T-cell (primary cell): ENCODE results near the gene EIF3L. TPM values are rescaled to one million over a fixed set of nuclear protein-coding genes. Genes with fewer than 3 reads are reported as not detected.

Experiments
- ATAC-seq, 4 experiments: fragments of 200-7000 bp in 3 of 4; fragments of 150-1000 bp in 1 of 4; cut with Tn5 transposase; replicated peaks in 1 of 4; 1 replicate in 3 of 4; 2 replicates in 1 of 4; pipeline ENCODE4 v1.10.0; 2021; ENCODE audit warnings: moderate library complexity in 3 of 4, mild to moderate bottlenecking in 2 of 4, moderate number of reproducible peaks in 1 of 4
- CTCF ChIA-PET, 2 donors: fragments of 300-600 bp; sonication (Branson Sonifier 250); formaldehyde crosslinking; loops; one replicate each; lab custom pipeline; 2022; ENCODE audit warnings: antibody characterized with exemption in 2 of 2; lab: Charles Lee
- POLR2A ChIA-PET, 2 donors: fragments of 300-600 bp; sonication (Branson Sonifier 250); formaldehyde crosslinking; loops; one replicate each; lab custom pipeline; 2022; ENCODE audit warnings: antibody characterized with exemption in 2 of 2; lab: Charles Lee
- DNase-seq, 35 experiments: peaks; one replicate each; pipeline versions ENCODE4 v3.0.0 to v3.0.0-alpha.2; 2013 to 2023
- H3K27ac ChIP-seq: one replicate; pipeline ENCODE4 v1.5.1; 2013; ENCODE audit warnings: low read length
- H3K27me3 ChIP-seq, 2 experiments: replicated peaks in 1 of 2; 1 replicate in 1 of 2; 2 replicates in 1 of 2; pipeline versions ENCODE4 v1.6.1 to v1.7.0; 2013; ENCODE audit warnings: low read length in 1 of 2, mixed read lengths in 1 of 2; ENCODE audit not compliant: control insufficient read depth in 2 of 2, insufficient read depth in 2 of 2; ENCODE audit errors: extremely low read depth in 1 of 2
- H3K36me3 ChIP-seq, 2 donors: 1 replicate in 1 of 2; 2 replicates in 1 of 2; pipeline versions ENCODE4 v1.6.1 to v1.7.0; 2013; ENCODE audit warnings: low read length in 1 of 2; ENCODE audit not compliant: control insufficient read depth in 2 of 2, insufficient read depth in 1 of 2; ENCODE audit errors: extremely low read depth in 1 of 2
- H3K4me1 ChIP-seq, 2 experiments: 1 replicate in 1 of 2; 2 replicates in 1 of 2; pipeline versions ENCODE4 v1.6.1 to v1.7.0; 2013; ENCODE audit warnings: low read length in 2 of 2, mixed read lengths in 1 of 2; ENCODE audit not compliant: insufficient read depth in 2 of 2, control insufficient read depth in 1 of 2; ENCODE audit errors: extremely low read depth in 1 of 2
- H3K4me3 ChIP-seq, 2 donors: 1 replicate in 1 of 2; 2 replicates in 1 of 2; pipeline versions ENCODE4 v1.5.1 to v1.7.0; 2013; ENCODE audit warnings: mild to moderate bottlenecking in 2 of 2, low read length in 1 of 2, moderate library complexity in 1 of 2; ENCODE audit not compliant: control insufficient read depth in 1 of 2; ENCODE audit errors: extremely low read depth in 1 of 2
- H3K9me3 ChIP-seq: 2 replicates; pipeline ENCODE4 v1.7.0; 2013
- H3K27ac Mint-ChIP-seq, 2 donors: one replicate each; pipeline ENCODE4 v1.8.0; 2020 to 2021; ENCODE audit warnings: mild to moderate bottlenecking in 2 of 2, mixed read lengths in 2 of 2
- H3K27me3 Mint-ChIP-seq, 2 donors: one replicate each; pipeline ENCODE4 v1.8.0; 2021 to 2022; ENCODE audit warnings: mixed read lengths in 2 of 2
- H3K36me3 Mint-ChIP-seq: one replicate; pipeline ENCODE4 v1.8.0; 2021; ENCODE audit warnings: mixed read lengths
- H3K4me1 Mint-ChIP-seq, 3 donors: one replicate each; pipeline ENCODE4 v1.8.0; 2020 to 2022; ENCODE audit warnings: mixed read lengths in 3 of 3, mild to moderate bottlenecking in 1 of 3
- H3K4me3 Mint-ChIP-seq, 3 donors: one replicate each; pipeline ENCODE4 v1.8.0; 2020 to 2022; ENCODE audit warnings: mild to moderate bottlenecking in 3 of 3, mixed read lengths in 3 of 3, moderate library complexity in 3 of 3
- H3K9me3 Mint-ChIP-seq, 3 donors: one replicate each; pipeline ENCODE4 v1.8.0; 2020 to 2022; ENCODE audit warnings: mixed read lengths in 3 of 3
- WGBS: methylation state at CpG from one replicate; pipeline ENCODE4 v1.1.5; 2013; ENCODE audit warnings: missing lambda C conversion rate; ENCODE audit not compliant: insufficient coverage; 5-methylcytosine and 5-hydroxymethylcytosine counted together
- total RNA-seq, 35 experiments: library from RNA in 6 of 35; stranded (reverse) in 6 of 35; fragments of 120-200 nt in 1 of 35; gene quantifications; one replicate each; pipeline versions ENCODE4 v1.2.1 to v1.2.4 and lab custom pipeline; 2013 to 2026

EIF3L gene
- total RNA-seq, 5 donors from 2014 or later (not counting 1 experiment from before 2014, with no cell fraction given) = 428 to 516 (median 483) TPM

DNA sequence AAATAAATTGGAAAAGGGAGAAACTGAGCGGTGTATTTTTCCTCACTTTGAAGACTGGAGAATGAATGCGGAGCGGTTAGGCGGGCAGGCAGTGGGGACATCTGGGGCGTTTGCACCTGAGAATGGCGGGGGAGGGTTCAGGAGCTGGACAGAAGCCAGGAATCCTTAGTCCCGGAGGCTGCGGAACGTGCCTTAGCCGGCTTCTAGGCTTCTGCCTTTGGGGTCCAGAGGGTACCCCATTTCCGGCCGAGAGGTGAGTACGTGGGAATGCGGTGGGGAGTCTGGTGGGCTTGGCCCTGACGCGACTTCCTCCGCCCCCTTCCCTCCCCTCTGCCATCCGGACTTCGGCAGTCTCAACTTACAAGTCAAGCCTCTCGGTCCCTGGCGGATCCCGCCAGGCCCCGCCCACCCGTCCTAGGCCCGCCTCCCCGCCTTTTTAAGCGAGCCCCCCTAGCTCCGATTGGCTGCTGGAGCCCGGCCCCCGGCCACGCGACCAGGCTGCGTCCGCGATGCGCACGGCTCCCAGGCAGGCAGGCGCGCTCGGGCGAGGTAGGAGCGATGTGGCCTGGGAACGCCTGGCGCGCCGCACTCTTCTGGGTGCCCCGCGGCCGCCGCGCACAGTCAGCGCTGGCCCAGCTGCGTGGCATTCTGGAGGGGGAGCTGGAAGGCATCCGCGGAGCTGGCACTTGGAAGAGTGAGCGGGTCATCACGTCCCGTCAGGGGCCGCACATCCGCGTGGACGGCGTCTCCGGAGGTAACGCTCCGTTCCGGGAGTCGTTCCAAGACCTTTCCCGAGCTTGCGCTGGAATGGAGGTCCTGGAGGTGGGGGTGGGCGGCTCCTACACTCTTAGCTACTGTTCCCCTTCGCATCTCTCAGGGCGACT is 41.6 kb upstream of the EIF3L start, which contains the start of gene GCAT:
Gene GCAT (plus strand): TSS at position 525 of the 884 bp plus-strand sequence. CDS start 34 bp downstream, at position 559.
- Mint-ChIP-seq H3K9me3 (no peaks in the 10 kb centered on the region), H3K27ac (no peak within 1 kb of the TSS), H3K4me3 (peak within 1 kb of the TSS; percentile 59 to 68 (median 60)), H3K4me1 (peaks cover 36 to 45% (median 40%) of the 10 kb centered on the region in 3 donors), H3K27me3 (peaks cover 12 to 62% of the 10 kb centered on the region in 2 donors), H3K36me3 (no peaks in the 10 kb centered on the region)
- Histone ChIP-seq H3K9me3 (no peaks in the 10 kb centered on the region), H3K27me3 (peaks cover 0 to 93% of the 10 kb centered on the region in 2 experiments), H3K4me1 (peaks cover 16 to 59% of the 10 kb centered on the region in 2 experiments), H3K4me3 (peak within 1 kb of the TSS; percentile 52 to 82), H3K36me3 (no peaks in the 10 kb centered on the region), H3K27ac (no peak within 1 kb of the TSS)
- ChIA-PET CTCF (interaction anchor here (0.6 to 1.5 kb wide), 5 partner anchors 9 to 1285 kb away, joined by 3 to 10 read pairs (median 6); no protein-coding TSS in a partner anchor), POLR2A (interaction anchor here (0.6 to 0.7 kb wide), 3 partner anchors 59 to 369 kb away, joined by 4 to 5 read pairs (median 5); no protein-coding TSS in a partner anchor)
- DNase-seq (peak; percentile 59 to 89 (median 72)), ATAC-seq (peak; percentile 91 to 95 (median 92))
- under 1% methylated on average over 52 of the region's 73 CpGs for WGBS

DNA sequence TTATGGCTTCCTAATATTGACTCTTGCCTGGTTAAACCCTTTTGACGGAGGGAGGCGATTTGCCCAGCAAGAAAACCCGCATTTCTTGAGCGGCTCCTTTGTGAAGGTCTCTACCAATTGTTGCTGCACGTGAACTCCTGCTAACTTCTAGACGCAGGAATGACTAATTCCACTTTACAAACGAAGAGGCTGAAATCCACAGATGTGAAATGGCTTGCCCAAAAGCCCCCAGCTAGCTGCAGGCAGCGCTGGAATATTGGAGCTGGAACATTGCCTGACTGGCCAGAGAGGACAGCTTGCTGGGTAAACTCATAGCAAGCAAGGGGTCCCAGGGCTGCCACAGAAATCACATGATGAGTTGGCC is 40.9 kb upstream of the EIF3L start:
- Mint-ChIP-seq H3K27me3 (peaks cover 6 to 58% of the 10 kb centered on the region in 2 donors), H3K27ac (no peak overlapping the region), H3K4me1 (peaks cover 31 to 39% (median 34%) of the 10 kb centered on the region in 3 donors), H3K4me3 (peak overlapping the region; percentile 59 to 68 (median 60)), H3K36me3 (no peaks in the 10 kb centered on the region), H3K9me3 (no peaks in the 10 kb centered on the region)
- WGBS = 13% methylated on average over 6 of the region's 8 CpGs
- ATAC-seq = no peak
- ChIA-PET POLR2A (interaction anchor here (0.6 kb wide), 2 partner anchors 58 to 368 kb away, joined by 5 read pairs; no protein-coding TSS in a partner anchor), CTCF (interaction anchor here (0.6 to 1.5 kb wide), 4 partner anchors 9 to 1286 kb away, joined by 3 to 6 read pairs (median 4); no protein-coding TSS in a partner anchor)
- Histone ChIP-seq H3K4me1 (peaks cover 11 to 53% of the 10 kb centered on the region in 2 experiments), H3K9me3 (no peaks in the 10 kb centered on the region), H3K36me3 (no peaks in the 10 kb centered on the region), H3K4me3 (peak overlapping the region; percentile 52 to 82), H3K27ac (no peak overlapping the region), H3K27me3 (peaks cover 0 to 93% of the 10 kb centered on the region in 2 experiments)
- DNase-seq = peak in 1 of 35 experiments; percentile 25

DNA sequence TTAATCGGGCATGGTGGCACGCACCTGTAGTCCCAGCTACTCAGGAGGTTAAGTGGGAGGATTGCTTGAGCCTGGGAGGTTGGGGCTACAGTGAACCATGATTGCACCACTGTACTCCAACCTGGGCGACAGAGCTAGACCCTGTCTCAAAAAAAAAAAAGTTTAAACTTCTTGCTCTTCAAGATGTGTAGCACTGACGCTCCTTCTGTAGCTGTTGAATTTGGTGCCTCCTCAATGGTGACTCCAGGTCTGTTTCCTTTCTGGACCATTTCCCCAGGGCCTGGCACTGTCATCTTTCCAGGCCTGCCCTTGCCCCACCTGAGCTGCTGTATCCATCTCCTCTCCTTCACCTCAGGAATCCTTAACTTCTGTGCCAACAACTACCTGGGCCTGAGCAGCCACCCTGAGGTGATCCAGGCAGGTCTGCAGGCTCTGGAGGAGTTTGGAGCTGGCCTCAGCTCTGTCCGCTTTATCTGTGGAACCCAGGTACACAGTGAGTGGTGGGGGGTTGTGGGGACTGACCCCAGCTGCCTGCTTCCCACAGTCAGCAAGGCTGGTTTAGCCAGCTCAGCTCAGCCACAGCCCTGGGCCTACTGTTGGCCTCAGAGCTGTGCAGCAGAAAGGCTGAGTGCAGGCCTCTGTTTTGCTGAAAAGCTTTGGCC is 39.4 kb upstream of the EIF3L start:
- peaks cover 11 to 38% of the 10 kb centered on the region in 2 experiments for H3K4me1 ChIP-seq
- H3K36me3 Mint-ChIP-seq = no peaks in the 10 kb centered on the region
- H3K9me3 Mint-ChIP-seq = no peaks in the 10 kb centered on the region
- peaks cover 0 to 85% of the 10 kb centered on the region in 2 experiments for H3K27me3 ChIP-seq
- DNase-seq = no peak
- no peak for ATAC-seq
- no peak overlapping the region for H3K27ac Mint-ChIP-seq
- 94% methylated on average over 3 of the region's 5 CpGs for WGBS
- H3K27ac ChIP-seq = no peak overlapping the region
- no peak overlapping the region for H3K4me3 ChIP-seq
- no peaks in the 10 kb centered on the region for H3K9me3 ChIP-seq
- ChIA-PET CTCF (interaction anchor here (0.6 to 1.4 kb wide), 6 partner anchors 8 to 54 kb away, joined by 3 to 8 read pairs (median 3); no protein-coding TSS in a partner anchor), POLR2A (no interaction called here)
- peaks cover 27 to 32% (median 31%) of the 10 kb centered on the region in 3 donors for H3K4me1 Mint-ChIP-seq
- H3K4me3 Mint-ChIP-seq = no peak overlapping the region
- peaks cover 5 to 52% of the 10 kb centered on the region in 2 donors for H3K27me3 Mint-ChIP-seq
- no peaks in the 10 kb centered on the region for H3K36me3 ChIP-seq

DNA sequence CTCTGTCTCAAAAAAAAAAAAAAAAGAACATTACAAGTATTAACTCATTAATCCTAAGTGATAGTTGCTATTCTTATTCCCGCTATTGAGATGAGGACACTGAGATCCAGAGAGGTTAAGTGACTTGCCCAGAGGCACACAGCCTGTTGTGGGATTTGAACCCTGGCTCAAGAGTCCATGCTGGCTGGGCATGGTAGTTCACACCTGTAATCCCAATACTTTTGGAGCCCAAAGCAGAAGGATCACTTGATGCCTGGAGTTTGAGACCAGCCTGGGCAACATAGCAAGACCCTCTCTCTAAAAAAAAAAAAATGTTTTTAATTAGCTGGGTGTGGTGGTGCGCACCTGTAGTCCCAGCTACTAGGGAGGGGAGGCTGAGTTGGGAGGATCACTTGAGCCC is 37.4 kb upstream of the EIF3L start:
- no peak for ATAC-seq
- CTCF ChIA-PET = no interaction called here
- Histone ChIP-seq H3K27ac (no peak overlapping the region), H3K27me3 (peaks cover 0 to 83% of the 10 kb centered on the region in 2 experiments), H3K9me3 (no peaks in the 10 kb centered on the region), H3K36me3 (no peaks in the 10 kb centered on the region), H3K4me1 (peaks cover 6 to 21% of the 10 kb centered on the region in 2 experiments), H3K4me3 (no peak overlapping the region)
- POLR2A ChIA-PET = no interaction called here
- Mint-ChIP-seq H3K4me3 (no peak overlapping the region), H3K36me3 (no peaks in the 10 kb centered on the region), H3K27me3 (peaks cover 0 to 39% of the 10 kb centered on the region in 2 donors), H3K9me3 (no peaks in the 10 kb centered on the region), H3K27ac (no peak overlapping the region), H3K4me1 (peaks cover 13 to 16% (median 15%) of the 10 kb centered on the region in 3 donors)
- DNase-seq = no peak
- WGBS = no CpG with 5 or more reads among the region's 2 CpGs

DNA sequence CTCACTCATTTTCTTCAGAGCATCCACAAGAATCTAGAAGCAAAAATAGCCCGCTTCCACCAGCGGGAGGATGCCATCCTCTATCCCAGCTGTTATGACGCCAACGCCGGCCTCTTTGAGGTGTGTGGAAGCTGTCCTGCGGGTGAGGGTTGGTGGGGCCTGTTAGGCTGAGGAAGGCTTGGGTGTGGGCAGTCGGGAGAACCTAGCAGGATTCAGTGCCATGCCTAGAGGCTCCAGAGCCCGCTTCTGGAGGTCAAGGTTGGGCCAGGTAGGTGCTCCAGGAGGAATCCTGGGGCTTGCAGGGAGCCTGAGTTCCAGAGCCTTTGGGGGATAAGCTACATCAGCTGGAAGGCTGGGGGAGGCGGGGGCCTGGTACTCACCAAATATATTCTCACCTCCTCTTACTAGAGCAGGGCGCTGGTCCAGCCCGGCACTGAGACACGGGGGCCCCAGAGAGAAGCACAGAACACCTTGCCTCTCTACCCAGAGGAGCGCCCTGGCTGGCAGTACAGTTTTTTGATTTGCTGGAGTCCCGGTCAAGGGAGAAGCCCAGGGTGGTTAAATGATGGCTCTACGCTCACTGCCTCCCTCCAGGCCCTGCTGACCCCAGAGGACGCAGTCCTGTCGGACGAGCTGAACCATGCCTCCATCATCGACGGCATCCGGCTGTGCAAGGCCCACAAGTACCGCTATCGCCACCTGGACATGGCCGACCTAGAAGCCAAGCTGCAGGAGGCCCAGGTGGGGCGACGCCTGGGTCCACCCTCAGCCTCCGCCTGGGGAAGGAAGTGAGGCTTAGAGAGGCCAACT is 36.1 kb upstream of the EIF3L start:
- DNase-seq = no peak
- H3K4me1 ChIP-seq = peaks cover 7 to 18% of the 10 kb centered on the region in 2 experiments
- no peaks in the 10 kb centered on the region for H3K9me3 ChIP-seq
- Mint-ChIP-seq H3K27me3 (peaks cover 0 to 34% of the 10 kb centered on the region in 2 donors), H3K9me3 (no peaks in the 10 kb centered on the region), H3K36me3 (no peaks in the 10 kb centered on the region), H3K27ac (no peak overlapping the region), H3K4me3 (no peak overlapping the region), H3K4me1 (peaks cover 13 to 16% (median 13%) of the 10 kb centered on the region in 3 donors)
- peaks cover 0 to 85% of the 10 kb centered on the region in 2 experiments for H3K27me3 ChIP-seq
- CTCF ChIA-PET = interaction anchor here in 1 of 2 donors (0.7 to 1.0 kb wide), 2 partner anchors 50 to 141 kb away, joined by 3 read pairs; no protein-coding TSS in a partner anchor
- no peaks in the 10 kb centered on the region for H3K36me3 ChIP-seq
- ATAC-seq = no peak
- H3K27ac ChIP-seq = no peak overlapping the region
- POLR2A ChIA-PET = no interaction called here
- 96% methylated on average over 5 of the region's 27 CpGs for WGBS
- H3K4me3 ChIP-seq = no peak overlapping the region
